Endothelial cell of umbilical vein (primary cell): Measurements from ENCODE around the gene C1QTNF8. TPM values are rescaled to one million over a fixed set of nuclear protein-coding genes. Genes with fewer than 3 reads are reported as not detected.
A peak's percentile ranks its signal among the peaks of the same experiment; 100 is the strongest.

ENCODE experiments used
- BruUV-seq: library from RNA; stranded (reverse); fragments of 400-500 nt; replicated peaks from 2 replicates; lab custom pipeline; 2021; lab: Mats Ljungman, UMichigan
- CTCF ChIA-PET: fragments of 300-600, 350-600 bp; sonication (Branson Sonifier 250); formaldehyde crosslinking; loops from one replicate; lab custom pipeline; 2021; ENCODE audit warnings: antibody characterized with exemption, inconsistent platforms; lab: Charles Lee
- POLR2A ChIA-PET: fragments of 300-600, 350-600 bp; sonication (Branson Sonifier 250); formaldehyde crosslinking; loops from one replicate; lab custom pipeline; 2021; ENCODE audit warnings: antibody characterized with exemption, inconsistent platforms; lab: Charles Lee
- DNase-seq: peaks from one replicate; pipeline ENCODE4 v3.0.0-alpha.2; 2011; ENCODE audit warnings: low read depth, low spot score
- FAIRE-seq: peaks from 2 replicates; lab custom pipeline; 2011; peaks lifted over from hg19 to GRCh38; lab: Jason Lieb, UNC
- H2AFZ ChIP-seq: 2 replicates; pipeline ENCODE4 v1.6.0; 2012; ENCODE audit warnings: low read depth, low read length, control low read depth, inconsistent platforms
- H3K27ac ChIP-seq: 2 replicates; pipeline ENCODE4 v1.5.1; 2011; ENCODE audit warnings: low read depth, mild to moderate bottlenecking, control low read depth, low read length, moderate library complexity; ENCODE audit not compliant: insufficient read depth
- H3K27me3 ChIP-seq, 2 experiments: 2 replicates each; pipeline versions ENCODE4 v1.6.0 to v1.6.1; 2011; ENCODE audit warnings: low read length in 2 of 2, mixed read lengths in 1 of 2; ENCODE audit not compliant: control insufficient read depth in 2 of 2, insufficient read depth in 2 of 2
- H3K36me3 ChIP-seq, 2 experiments: 2 replicates in 1 of 2; 3 replicates in 1 of 2; pipeline ENCODE4 v1.5.1; 2011; ENCODE audit warnings: low read length in 2 of 2, mild to moderate bottlenecking in 1 of 2, moderate library complexity in 1 of 2; ENCODE audit not compliant: control insufficient read depth in 2 of 2, insufficient read depth in 2 of 2; ENCODE audit errors: extremely low read depth in 1 of 2
- H3K4me1 ChIP-seq: 3 replicates; pipeline ENCODE4 v1.5.1; 2011; ENCODE audit warnings: mild to moderate bottlenecking, low read length; ENCODE audit not compliant: control insufficient read depth, insufficient read depth; ENCODE audit errors: extremely low read depth
- H3K4me2 ChIP-seq: 2 replicates; pipeline ENCODE4 v1.6.1; 2011; ENCODE audit warnings: low read length, control low read depth, mixed read lengths; ENCODE audit not compliant: insufficient read depth
- H3K4me3 ChIP-seq, 3 experiments: fragments of 200-600 bp in 1 of 3; sonication (generic), shearing (Covaris generic) in 1 of 3; replicated peaks in 1 of 3; 2 replicates each; pipeline ENCODE4 v1.5.1; 2011 to 2016; ENCODE audit warnings: control low read depth in 3 of 3, low read length in 3 of 3, mild to moderate bottlenecking in 2 of 3, inconsistent platforms in 1 of 3, low read depth in 1 of 3, moderate library complexity in 1 of 3; ENCODE audit not compliant: insufficient read depth in 1 of 3
- H3K79me2 ChIP-seq: 2 replicates; pipeline ENCODE4 v1.6.0; 2012; ENCODE audit warnings: low read length, inconsistent platforms; ENCODE audit not compliant: control insufficient read depth, insufficient read depth
- H3K9ac ChIP-seq: replicated peaks from 2 replicates; pipeline ENCODE3; 2011; ENCODE audit warnings: low read length, control low read depth; ENCODE audit not compliant: insufficient read depth; ENCODE audit errors: extremely low read depth
- H3K9me1 ChIP-seq: replicated peaks from 3 replicates; pipeline ENCODE4 v1.6.0; 2011; ENCODE audit warnings: mild to moderate bottlenecking, low read length; ENCODE audit not compliant: control insufficient read depth, insufficient read depth; ENCODE audit errors: extremely low read depth
- H3K9me3 ChIP-seq: replicated peaks from 2 replicates; pipeline ENCODE4 v1.5.1; 2012; ENCODE audit warnings: low read length, inconsistent platforms; ENCODE audit not compliant: control insufficient read depth, insufficient read depth
- H4K20me1 ChIP-seq: replicated peaks from 2 replicates; pipeline ENCODE3; 2011; ENCODE audit warnings: mild to moderate bottlenecking, low read length; ENCODE audit not compliant: control insufficient read depth, insufficient read depth; ENCODE audit errors: extremely low read depth
- CTCF ChIP-seq, 2 donors: IDR thresholded peaks; 1 replicate in 1 of 2; 2 replicates in 1 of 2; pipeline ENCODE4 v1.5.1; 2011; ENCODE audit warnings: low read length in 2 of 2, mild to moderate bottlenecking in 2 of 2, moderate library complexity in 2 of 2, control low read depth in 1 of 2, inconsistent platforms in 1 of 2, low read depth in 1 of 2; ENCODE audit not compliant: insufficient read depth in 1 of 2; ENCODE audit errors: extremely low read depth in 1 of 2
- EZH2 ChIP-seq: IDR thresholded peaks from 2 replicates; pipeline ENCODE4 v1.6.1; 2012; ENCODE audit warnings: borderline replicate concordance, low read depth, mild to moderate bottlenecking, moderate library complexity, low read length, inconsistent platforms; ENCODE audit not compliant: severe bottlenecking
- GATA2 ChIP-seq: IDR thresholded peaks from 2 replicates; pipeline ENCODE4 v1.7.0; 2011; ENCODE audit warnings: low read depth, mild to moderate bottlenecking, moderate library complexity, mixed read lengths, low read length; ENCODE audit not compliant: insufficient read length, insufficient read depth
- MAX ChIP-seq: IDR thresholded peaks from 2 replicates; pipeline ENCODE4 v1.6.1; 2011; ENCODE audit not compliant: insufficient read depth, insufficient read length
- MYC ChIP-seq: IDR thresholded peaks from one replicate; pipeline ENCODE4 v1.6.1; 2011; ENCODE audit warnings: mild to moderate bottlenecking, low read depth, low read length
- dilution Hi-C: fragments of 300-500 bp; cut with MboI; formaldehyde crosslinking; loops from one replicate; pipeline ENCODE4 v1.15.0; 2019; ENCODE audit warnings: low sequenced_read_pairs; ENCODE audit not compliant: extremely low pct_ligation_motif_present
- intact Hi-C: fragments of 100-400 bp; cut with micrococcal nuclease; formaldehyde crosslinking; loops from one replicate; pipeline ENCODE4 v1.10.0; 2022
- polyA plus RNA-seq, 4 experiments: library from polyadenylated mRNA; depleted of rRNA in 3 of 4; stranded (reverse) in 3 of 4; unstranded in 1 of 4; fragments of >200 nt; gene quantifications; 2 replicates each; pipeline versions ENCODE4 v1.2.1 to v1.2.3, GENCODE V29; 2011 to 2012; ENCODE audit warnings: missing spikeins in 1 of 4
- total RNA-seq: library from RNA; stranded (reverse); gene quantifications from 2 replicates; pipeline ENCODE4 v1.2.3, GENCODE V29; 2021

The C1QTNF8 gene
- total and polyA plus RNA-seq, 2 donors (not counting 3 experiments of a cell fraction or from before 2014, with no cell fraction given): not detected

- Histone ChIP-seq H3K9me3 (no peaks in the 10 kb centered on the region), H3K4me1 (no peaks in the 10 kb centered on the region), H3K4me2 (no peak overlapping the region), H3K27me3 (no peaks in the 10 kb centered on the region), H3K4me3 (no peak overlapping the region), H3K9ac (no peak overlapping the region), H3K9me1 (no peaks in the 10 kb centered on the region), H3K36me3 (no peaks in the 10 kb centered on the region), H2AFZ (peak overlapping the region; percentile 91), H3K79me2 (no peaks in the 10 kb centered on the region), H4K20me1 (no peaks in the 10 kb centered on the region), H3K27ac (no peak overlapping the region)
- ChIA-PET POLR2A (no interaction called here), CTCF (interaction anchor here (1.3 to 2.8 kb wide), 2 partner anchors 8 to 54 kb away, joined by 3 to 20 read pairs; no protein-coding TSS in a partner anchor)
- no TSS peak for BruUV-seq
- dilution Hi-C loops: no loop called here
- FAIRE-seq (no peak), DNase-seq (no peak)
- intact Hi-C loops: no loop called here
- no peak for TF ChIP-seq MYC
- TF ChIP-seq MAX: no peak
- TF ChIP-seq EZH2: no peak
- no peak for TF ChIP-seq CTCF (IDR thresholded peaks at IDR 0.05; ENCODE audit: extremely low read depth in 1 of 2, insufficient read depth in 1 of 2, low read depth in 1 of 2, low read length in 2 of 2)
- TF ChIP-seq GATA2: no peak
Measured at GRCh38 chr16:1049113-1049975, 46.7 kb downstream of the C1QTNF8 start.
